HG03066 (cell line): ENCODE results near the gene UROC1.
A peak's percentile ranks its signal among the peaks of the same experiment; 100 is the strongest.

Experiments
- ATAC-seq: cut with Tn5 transposase; IDR thresholded peaks from one replicate; pipeline ENCODE4 v1.9.1; 2021; ENCODE audit warnings: low read depth; ENCODE audit not compliant: unreplicated experiment

The UROC1 gene

DNA sequence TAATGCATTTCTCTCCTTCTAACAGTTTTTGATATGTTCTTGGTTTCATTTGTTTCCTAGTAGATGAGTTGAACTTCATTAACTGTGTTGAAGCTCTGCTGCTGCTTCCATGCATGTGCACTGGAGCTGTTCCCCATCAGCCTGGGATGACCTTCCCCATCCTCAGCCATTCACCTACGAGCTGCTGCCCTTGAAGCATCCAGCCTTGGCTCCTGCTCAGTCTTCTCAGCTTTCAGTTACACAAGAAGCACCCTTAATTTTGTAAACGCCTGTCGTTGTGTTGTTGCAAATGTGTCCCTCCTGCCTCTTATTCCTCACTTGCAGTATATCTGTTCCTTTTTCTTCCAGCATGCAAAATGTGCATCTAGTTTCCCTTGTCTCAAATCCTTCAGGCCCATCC, 33.4 kb downstream of the UROC1 start:
- no peak for ATAC-seq

DNA sequence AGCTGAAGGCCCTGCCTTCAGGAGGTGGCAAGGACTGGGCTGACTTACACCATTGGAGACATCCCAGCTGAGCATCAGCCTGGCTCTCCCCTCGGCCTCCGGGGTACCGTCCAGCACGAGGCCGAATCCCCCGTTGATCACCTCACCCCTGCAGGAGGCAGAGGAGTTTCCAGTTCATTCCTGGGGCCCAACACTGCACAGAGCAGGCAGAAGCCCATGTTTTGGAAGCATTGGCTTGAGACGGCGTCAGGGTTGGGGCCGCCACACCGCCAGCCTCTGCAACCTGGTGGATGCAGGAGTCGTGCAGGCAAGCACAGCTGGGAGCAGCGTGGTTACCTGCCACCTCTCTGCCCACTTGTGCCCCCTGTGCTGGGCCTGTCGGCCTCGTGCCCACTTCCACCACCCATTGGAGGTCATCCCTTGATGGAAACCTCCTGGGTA, 34.2 kb downstream of the UROC1 start:
- no peak for ATAC-seq

DNA sequence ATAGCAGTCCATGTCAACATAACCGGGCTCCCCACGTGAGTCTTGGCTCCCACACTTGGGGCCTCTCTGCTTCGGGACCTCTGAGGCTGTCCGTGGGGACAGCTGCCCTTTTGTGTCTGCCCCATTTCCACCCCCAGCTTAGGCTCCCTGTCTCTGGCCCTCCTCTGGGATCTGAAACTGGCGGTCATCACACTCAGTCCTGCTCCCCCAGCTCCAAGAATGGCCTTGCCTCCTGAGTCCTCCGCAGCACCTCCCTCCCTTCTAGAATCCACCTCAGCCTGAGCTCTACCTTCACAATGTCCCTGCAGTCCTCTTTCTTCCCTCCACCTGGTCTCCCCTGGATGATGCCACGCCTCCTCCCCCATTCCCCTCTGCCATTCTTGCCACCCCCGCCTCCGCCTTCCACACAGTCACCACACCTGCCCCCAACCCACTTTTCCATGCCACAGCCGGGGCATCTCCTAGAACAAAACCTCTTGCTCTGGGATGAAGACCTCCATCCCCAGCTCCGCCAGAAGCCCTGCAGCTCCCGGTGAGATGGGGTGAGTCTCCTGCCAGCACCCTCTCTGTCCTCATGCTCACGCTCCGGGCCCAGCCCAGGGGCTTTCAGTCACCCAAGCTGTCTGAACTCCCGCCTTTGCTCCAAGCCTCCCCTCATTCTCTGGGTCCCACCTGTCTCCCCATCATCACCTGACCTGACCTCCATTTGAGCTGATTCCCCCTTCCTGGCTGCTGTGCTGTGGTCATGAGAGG, 34.9 kb downstream of the UROC1 start:
- no peak for ATAC-seq

DNA sequence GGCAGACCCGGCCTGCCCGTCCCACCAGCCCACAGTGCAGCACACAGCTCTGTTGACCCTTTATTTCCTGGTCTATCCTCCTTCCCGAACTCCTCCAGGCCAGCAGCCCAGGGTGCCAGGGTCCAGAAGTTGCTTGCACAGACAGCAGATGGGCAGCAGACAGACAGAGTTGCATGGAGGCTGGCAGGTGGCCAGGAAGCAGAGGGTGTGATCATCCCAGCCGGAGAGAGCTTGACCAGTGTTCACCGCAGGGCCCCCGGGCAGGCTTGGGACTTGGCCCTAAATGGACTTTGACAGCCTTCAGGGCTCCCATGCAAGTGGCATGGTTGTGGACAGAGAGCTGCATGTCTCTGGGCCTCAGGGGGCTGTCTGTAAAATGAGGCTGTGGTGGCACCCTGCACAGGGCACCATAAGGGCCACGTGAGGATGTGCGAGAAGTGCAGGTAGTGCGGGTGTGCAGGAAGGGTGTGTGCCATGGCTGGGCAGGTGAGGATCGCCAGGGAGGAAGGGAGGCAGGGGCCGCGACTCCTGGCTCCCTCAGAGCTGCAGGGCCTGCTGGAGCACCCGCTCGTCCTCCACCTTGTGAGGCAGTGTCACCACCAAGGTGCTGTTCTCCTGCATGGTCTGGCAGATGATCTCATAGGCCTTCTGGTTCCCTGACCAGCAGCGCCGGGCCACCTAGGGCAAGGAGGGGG, 35.6 kb downstream of the UROC1 start:
- no peak for ATAC-seq

DNA sequence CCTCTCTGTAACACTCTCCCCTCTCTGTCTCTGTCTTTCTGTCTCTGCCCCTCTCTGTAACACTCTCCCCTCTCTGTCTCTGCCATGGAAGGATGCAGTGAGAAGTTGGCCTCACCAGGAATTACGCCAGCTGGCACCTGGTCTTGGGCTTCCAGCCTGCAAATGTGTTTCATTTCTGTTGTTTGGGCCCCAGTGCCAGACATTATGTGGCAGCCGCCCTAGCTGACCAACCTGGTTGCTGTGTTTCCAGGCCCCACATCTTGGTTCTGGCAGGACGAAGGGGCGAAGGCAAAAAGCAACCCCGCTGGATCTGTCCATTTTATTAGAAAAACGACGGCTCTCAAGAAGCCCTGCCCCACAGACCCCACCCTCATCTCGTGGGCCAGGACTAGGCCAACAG, 36.7 kb downstream of the UROC1 start:
- ATAC-seq = no peak

DNA sequence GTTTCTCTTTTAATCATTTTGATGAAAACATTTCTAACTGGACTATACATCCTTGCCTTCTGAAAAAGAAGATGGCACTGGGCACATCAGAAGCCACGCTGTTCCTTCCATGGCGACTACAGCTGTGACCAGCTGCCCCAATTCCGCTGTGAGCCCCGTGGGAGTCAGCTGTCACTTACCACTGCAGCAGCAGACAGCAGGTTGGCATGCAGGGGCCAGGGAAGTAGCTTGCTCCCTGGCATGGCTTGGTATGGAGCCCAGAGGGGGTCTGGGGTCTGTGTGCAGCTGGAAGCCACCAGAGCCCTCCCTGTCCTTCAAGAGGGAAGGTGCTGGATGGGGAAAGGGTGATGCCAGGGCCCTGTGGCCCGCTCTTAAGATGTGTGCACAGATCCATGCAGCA, 37.4 kb downstream of the UROC1 start:
- ATAC-seq = no peak

DNA sequence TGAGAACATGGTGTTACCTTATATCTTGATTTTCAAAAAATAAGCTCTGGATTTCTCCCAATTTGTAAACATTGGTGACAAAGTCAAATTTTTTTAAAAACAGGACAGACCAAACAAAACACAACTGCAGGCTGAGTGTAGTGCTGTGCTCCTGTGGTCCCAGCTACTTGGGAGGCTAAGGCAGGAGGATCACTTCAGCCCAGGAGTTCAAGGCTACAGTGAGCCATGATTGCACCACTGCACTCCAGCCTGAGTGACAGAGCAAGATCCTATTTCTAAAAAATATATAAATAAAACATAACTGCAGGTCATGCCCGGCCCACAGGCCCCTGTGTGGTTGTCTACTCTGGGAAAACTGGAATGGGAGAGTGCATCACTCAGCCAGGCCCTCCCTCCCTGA, 37.9 kb downstream of the UROC1 start:
- ATAC-seq = no peak

DNA sequence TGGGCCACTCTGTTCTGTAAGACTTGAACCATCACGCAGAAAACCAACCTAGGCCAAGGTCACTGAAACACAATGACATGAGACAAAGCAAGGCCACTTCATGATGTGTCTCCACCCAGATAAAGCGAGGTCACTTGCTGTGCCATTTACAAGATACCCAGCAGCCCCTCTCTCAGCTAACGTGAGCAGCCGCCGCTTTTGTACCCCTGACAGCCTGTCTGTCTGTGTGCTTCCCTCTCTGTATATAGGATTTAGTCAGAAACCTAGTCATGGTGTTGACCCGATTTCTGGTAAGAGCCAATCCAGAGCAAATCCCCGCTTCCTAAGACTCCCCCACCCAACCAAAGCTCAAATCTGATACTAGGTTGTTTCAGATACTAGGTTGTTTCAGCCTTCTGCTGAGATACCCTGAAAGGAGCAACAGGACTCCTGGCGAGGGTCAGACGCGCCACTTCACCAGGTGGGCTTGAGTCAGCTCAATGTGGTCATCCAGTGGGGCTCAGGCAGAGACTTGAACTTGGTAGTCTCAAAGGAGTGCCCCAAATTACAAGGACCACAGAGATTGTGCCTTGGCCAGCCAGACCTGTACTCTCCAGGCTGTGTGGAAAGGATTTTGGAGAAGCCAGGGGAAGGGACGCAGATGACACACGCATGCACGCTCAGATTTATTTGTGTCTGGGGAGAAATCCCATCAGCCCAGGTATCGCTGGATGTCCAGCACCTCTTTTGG, 38.8 kb downstream of the UROC1 start:
- no peak for ATAC-seq

DNA sequence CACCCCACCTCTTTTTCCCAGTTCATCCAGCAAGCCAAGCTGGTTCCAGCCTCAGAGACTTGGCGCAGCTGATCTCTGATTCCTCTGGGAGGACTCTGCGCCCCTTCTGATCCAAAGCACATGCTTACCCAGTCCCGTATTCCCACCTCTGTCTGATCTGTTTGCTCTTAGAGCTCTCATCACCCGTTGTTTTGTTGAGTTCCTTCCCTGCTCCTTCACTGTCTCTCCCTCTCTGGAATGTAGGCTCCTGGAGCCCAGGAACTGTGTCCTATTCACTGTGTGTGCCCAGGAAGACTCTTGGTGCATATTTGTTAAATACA, 40.6 kb downstream of the UROC1 start:
- no peak for ATAC-seq

DNA sequence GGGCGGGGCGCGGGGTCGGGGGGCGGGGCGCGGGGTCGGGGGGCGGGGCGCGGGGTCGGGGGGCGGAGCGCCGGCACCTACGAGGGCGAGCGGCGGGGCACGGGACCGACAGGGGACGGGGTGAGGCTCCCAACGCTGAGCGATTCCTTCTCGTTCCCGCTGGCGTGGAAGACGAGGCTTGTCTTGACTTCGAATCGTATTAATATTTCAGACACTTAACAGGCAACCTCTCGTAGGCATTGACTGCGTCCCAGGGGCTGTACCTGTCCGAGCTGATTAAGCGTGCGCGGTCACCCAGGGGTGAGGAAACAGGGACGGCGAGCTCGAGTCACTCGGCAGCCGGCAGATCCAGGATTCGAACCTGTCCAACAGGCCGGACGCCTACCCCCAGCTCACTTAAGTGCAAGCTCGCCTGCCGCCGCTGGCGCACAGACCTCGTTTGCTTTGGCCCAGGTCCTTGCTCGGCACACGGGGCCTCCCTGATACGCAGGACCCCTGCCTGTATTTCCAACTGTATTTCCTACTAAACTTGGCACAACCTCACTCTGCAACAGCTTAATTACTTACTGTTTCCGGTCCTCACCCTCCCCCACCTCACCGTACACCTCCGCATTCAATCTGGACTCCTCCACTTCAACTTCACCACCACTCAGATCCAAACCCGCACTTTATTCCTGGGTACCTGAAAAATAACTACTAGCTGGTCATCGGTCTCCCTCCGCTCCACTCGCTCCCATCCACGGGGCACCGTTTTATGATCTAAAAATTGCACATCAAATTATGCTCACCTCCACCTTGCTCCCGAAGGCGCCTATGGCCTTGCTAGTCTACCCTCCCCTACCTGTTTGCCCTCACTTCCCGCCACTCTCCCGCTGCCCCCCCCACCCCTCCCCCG, 41.2 kb downstream of the UROC1 start:
- peak; percentile 33 for ATAC-seq

DNA sequence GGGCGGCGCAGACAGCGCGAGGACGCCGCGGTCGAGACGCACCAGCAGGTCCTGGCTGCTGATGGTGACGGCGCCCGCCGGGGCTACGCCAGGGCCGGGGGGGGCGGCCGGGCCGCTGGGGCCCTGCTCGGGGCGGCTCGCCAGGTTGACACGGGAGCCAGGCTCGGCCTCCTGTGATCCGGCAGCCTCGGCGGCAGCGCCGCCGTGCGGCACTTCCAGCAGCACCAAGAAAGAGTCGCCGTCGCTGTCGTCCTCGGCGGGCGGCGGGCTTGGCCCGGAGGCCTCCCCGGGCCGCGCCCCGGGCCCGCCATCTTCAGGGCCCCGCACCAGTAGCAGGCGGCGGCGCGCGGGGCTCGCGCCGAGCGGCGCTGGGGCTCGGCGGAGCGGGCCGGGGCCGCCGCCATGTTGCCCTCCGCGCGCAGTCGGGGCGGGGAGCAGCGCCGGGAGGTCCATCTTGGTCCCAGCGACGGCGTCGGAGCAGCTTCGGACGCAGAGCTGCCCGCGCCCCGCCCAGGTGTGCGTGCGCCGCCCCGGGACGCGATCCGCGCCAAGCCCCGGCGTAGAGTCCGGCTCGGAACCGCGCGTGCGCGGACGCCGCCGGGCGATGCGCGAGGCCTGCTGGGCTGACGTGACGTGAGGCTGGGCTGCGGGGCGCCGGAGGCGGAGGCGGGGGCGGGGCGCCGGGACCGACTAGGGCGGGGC, 42.0 kb downstream of the UROC1 start, which contains the start of gene ZXDC:
ZXDC (minus strand) TSS at position 479 of the 702 bp plus-strand sequence; CDS start at position 453, 26 bp downstream.
- peak; percentile 65 for ATAC-seq

DNA sequence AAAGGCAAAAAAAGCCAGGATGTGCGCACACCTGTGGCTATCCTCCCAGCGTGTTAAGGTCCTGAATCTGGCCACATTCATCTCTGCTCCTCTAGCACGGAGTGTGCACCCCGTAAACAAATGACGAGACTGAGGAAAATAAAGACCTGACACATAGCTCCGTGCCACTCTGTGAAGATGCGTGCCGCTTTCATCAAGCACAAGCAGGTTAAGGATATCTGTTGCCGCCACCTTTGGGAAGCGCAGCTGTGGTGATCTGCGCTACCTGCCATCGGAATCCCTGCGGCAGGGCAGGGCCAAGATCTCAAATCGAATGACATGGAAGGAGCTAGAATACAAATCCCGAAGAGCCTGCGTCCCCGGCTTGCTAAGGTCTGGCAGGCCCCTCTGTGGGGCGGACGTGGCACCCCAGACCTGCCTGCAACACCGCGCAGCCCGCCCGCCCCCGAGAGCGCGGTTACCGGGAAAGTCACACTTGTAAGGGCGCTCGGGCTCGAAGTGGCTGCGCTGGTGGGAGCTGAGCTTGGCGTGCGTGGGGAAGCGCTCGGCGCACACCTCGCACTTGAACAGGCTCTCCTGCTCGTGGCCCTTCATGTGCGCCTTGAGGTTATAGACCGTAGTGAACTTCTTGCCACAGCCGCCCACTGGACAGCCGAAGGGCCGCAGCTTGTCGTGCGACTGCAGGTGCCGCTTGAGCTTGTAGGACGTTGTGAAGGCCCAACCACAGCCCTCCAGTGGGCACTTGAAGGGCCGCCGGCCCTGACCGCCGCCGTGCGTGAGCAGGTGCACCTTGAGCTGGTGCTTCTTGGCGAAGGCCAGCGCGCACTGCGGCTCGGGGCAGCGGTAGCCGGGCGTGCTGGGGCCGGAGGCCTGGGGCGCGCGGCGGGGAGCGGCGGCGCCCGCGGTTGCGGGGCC, 42.8 kb downstream of the UROC1 start:
- ATAC-seq = peak; percentile 21

DNA sequence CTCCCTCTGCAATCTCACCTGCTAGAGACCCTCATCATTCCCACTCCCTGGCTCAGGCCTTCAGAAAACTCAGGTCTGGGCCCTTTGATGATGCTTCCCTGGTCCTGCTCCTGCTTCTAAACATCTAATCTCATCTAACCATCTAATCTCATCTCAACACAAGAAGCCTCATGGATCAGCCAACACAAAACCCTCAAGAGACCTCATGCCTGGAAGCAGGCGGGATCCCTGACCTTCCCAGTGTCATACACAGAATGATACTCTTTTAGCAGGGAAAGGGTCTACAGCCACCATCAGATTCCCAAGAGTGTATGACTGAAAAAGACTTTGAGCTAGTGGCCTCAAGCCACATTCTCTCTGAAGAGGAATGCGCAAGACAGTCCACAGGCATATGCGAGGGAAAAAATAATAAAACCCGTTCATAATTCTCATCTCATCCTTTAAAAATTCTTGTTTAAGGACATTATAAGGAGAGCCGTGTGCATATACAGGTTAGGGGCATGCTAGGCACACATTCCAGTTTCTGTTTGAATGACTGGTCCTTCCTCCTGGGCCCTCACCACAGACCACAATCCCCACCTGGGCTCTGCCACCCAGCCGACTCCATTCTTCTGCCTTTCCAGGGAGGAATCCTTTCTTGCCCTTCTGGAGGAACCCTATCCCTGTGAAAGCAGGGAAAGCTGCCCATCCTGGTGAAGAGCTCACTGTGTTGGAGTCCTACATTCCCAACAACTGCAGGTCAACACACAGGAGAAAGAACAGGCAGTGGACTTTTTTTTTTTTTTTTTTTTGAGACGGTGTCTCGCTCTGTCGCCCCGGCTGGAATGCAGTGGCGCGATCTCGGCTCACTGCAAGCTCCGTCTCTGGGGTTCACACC, 44.0 kb downstream of the UROC1 start:
- ATAC-seq = no peak

DNA sequence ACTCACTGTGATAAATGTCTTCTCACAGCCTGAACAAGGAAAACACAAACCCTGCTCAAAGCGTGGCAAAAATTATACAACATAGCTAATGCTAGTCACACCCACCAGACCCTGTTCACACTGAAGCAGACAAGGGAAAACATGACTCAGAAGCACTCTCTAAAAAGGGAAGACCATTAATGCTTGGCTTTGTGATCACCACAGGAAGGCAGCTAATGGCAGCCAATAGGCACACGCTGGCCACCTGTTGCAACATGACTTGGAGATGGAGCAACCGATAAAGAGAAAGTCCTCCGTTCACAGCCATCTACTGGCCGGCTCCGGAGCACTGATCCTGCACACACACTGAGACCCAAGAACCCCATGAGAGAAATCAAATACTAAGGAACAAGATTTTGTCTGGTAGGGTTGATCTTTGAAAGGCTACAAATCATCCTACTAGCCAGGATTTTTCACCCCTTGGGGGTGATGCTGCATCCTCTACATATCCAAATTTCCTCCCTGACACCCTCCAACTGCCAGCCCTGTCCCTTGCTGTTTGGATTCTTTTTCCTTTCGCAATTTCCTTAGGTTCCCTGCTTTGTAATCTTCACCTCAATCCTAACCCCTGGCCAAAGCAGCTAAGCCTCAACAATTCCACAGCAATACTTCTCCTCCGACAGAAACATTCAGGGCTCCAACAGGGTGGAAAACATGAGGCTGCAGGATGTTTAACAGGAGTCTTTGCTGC, 45.1 kb downstream of the UROC1 start:
- no peak for ATAC-seq

DNA sequence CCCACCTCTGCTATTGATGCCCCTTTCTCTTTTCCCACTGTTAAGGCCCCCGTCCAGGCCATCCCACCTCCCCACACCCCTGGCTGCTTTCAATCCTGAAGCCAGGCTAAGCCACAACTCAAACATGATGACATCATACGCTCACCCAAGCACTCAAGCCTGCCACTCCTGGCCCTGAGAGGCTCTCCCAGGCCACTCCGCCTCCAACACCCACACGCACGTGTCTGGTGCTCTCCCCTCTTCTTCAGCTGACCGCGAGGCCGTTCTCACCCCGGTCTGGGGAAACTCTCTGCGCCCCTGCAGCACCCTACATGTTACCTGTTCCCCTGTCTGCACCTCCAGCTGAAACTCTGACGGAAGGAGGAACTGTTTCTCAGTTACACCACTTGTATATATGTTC, 48.1 kb downstream of the UROC1 start:
- ATAC-seq = no peak

DNA sequence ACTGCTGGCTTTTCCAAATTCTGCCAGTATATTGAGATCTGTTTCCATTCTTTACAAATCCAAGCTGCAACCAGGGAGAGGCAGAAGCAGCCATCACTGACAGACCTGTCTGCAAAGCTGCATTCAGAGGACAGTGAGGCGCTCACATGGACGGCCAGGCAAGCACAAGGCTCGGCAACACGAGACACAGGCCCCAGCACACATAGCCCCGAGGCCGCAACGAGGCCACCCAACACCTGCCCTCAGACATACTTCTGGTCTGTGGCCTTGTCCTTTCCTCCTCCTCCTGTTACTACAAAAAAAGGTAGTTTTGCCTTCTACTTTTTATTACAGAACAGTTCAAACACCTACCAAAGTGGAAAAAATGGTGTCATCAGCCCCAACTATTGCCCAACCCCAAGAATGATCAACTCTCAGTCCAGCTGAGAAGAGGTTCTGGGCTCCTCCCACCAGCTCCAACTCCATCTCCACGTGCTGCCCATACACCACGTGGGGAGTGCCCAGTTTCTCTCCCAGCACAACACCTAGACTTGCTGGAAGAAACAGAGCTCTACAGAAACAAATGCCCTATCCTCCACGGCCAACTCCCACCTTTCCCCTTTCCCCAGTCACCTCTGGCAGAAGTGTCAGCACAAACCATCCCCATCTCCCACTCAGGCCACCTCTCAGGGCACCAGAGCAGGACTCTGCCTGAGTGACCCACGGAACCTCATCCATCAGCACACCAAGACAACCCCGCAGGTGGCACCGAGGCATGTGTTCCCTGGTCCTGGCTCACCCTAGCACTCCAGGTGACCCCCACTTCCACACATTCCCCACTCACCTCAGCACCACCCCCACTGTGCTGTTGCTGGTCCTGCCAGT, 49.3 kb downstream of the UROC1 start:
- no peak for ATAC-seq

DNA sequence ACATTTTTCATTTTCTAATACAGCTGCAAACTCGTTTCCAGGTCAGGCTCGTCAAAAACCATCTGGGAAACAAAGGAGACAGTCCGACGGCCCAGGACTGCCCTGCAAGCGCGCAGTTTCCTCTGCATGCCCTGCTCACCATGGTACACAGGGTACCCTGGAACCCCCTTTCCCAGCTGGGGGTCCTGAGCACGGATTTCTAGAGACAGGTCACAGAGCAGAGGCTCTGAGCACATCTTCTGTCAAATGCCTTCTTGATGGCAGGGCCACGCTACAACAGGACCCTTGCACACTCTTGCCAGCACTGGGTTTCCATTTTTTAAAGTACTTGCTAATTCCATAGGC, 50.0 kb downstream of the UROC1 start:
- no peak for ATAC-seq
